ENCODE measurements around the gene MSS51.

The MSS51 gene

GRCh38 chr10:73433538-73433867 is at the start of gene MSS51:
Gene MSS51 (minus strand): TSS chr10:73433561. CDS start chr10:73428284, 5,277 bp downstream.
- no peak for DNase-seq (ENCODE audit: low spot score)

- no peak for DNase-seq (ENCODE audit: low spot score)
These were observed 46.8 kb upstream of the MSS51 start for GRCh38 chr10:73480158-73480557.

- no peak for DNase-seq (ENCODE audit: low spot score)
These were observed 45.3 kb upstream of the MSS51 start for GRCh38 chr10:73478636-73479035.

GRCh38 chr10:73471226-73471625 is 37.9 kb upstream of the MSS51 start:
- DNase-seq (ENCODE audit: low spot score), result no peak

GRCh38 chr10:73469579-73469978 is 36.2 kb upstream of the MSS51 start:
- no peak for DNase-seq (ENCODE audit: low spot score)

DNA sequence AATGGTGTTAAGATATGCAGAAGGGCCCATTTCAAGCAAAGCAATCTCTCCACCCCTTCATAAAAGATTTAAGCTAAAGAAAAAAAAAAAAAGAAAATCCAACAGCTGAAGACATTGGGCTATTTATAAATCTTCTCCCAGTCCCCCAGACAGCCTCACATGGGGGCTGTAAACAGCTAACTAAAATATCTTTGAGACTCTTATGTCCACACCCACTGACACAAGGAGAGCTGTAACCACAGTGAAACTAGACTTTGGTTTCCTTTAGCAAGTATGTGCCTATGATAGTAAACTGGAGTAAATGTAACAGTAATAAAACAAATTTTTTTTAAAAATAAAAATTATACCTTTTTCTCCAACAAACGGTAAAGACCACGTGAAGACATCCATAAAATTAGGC is 33.8 kb upstream of the MSS51 start:
- no peak for DNase-seq (ENCODE audit: low spot score)

- DNase-seq (ENCODE audit: low spot score), result no peak
These were observed 32.8 kb upstream of the MSS51 start for GRCh38 chr10:73465978-73466726.

DNA sequence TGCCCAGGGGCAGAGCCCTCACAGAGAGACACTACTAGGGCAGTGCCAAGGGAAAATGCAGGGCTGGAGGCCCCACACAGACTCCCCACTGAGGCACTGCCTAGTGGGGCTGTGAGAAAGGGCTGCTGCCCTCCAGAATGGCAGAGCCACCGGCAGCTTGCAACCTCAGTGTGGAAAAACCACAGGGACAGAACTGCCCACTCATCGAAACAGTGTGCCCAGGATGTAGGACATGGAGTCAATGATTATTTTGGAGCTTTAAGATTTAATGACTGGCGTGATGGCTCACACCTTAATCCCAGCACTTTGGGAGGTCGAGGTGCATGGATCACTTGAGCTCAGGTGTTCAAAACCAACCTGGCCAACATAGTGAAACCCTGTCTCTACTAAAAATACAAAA is 27.5 kb upstream of the MSS51 start:
- DNase-seq (ENCODE audit: low spot score), result no peak

DNA sequence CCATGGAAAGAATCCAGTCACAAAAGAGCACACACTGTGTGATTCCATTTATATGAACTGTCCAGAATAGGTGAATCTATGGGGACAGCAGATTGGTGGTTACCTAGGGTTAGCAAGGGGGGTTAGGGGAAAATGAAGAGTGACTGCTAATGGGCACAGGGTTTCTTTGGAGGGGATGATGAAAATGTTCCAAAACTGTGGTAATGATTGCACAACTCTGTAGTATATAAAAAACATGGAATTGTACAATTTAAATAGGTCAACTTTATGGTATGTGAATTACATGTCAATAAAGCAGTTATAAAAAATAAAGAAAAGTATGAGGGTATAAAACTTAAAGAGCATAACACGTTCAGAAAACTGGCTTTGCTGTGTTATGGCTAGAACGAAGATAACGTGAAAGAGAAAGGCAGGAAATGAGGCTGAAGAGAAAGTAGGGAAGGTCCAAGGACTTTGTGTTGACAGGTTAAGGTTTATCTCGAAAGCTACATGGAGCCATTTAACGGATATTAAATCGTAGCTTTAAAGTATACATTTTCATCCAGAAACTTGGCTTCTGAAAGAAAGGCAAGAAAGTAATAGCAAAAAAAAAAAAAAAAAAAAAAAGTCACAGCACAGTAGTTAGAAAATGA is 26.4 kb upstream of the MSS51 start:
- DNase-seq (ENCODE audit: low spot score), result no peak

GRCh38 chr10:73456187-73456890 is 23.0 kb upstream of the MSS51 start:
- DNase-seq (ENCODE audit: low spot score), result peak; percentile 85

DNA sequence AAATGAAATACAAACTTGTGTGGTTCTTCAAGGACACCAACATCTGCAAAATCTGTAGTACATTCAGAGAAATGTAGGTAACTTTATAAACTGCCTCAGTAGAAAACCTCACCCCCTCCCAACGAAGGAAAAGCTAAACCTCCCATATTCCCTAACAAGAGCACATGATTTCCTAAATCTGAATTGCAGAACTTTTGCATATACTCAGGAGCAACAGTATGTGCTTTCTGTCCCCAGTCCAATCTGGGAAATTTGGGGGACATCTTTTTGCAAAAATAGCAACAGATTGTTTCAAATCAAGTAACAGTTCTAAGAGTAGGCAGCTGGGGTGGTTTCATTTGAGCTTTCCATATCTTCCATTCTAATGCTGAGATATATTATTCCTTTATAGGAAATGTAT is 15.8 kb upstream of the MSS51 start:
- DNase-seq (ENCODE audit: low spot score), result no peak

DNA sequence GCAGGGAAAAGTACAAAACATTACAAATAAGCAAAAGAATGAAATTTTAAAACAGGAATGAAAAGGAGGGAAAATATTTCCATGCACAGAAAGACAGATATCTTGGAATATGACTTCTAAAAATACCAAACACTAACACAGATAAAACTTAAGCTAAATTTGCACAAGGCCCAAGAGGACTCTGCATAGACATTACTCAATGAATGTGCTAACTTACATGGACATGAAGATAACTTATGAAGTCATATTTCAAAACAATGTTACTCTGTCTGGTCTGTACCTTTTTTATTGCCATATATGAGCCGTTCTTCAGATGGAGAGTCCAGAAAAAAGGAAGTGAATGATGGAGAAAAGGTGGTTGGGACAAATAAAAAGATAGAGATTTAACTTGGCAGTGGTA is 15.0 kb upstream of the MSS51 start:
- no peak for DNase-seq (ENCODE audit: low spot score)

GRCh38 chr10:73446926-73447325 is 13.6 kb upstream of the MSS51 start:
- no peak for DNase-seq (ENCODE audit: low spot score)

GRCh38 chr10:73444457-73444856 is 11.1 kb upstream of the MSS51 start:
- DNase-seq (ENCODE audit: low spot score), result no peak

GRCh38 chr10:73439605-73440312 is 6.4 kb upstream of the MSS51 start:
- DNase-seq (ENCODE audit: low spot score), result no peak

- no peak for DNase-seq (ENCODE audit: low spot score)
These were observed 5.7 kb upstream of the MSS51 start for GRCh38 chr10:73439055-73439454.

DNA sequence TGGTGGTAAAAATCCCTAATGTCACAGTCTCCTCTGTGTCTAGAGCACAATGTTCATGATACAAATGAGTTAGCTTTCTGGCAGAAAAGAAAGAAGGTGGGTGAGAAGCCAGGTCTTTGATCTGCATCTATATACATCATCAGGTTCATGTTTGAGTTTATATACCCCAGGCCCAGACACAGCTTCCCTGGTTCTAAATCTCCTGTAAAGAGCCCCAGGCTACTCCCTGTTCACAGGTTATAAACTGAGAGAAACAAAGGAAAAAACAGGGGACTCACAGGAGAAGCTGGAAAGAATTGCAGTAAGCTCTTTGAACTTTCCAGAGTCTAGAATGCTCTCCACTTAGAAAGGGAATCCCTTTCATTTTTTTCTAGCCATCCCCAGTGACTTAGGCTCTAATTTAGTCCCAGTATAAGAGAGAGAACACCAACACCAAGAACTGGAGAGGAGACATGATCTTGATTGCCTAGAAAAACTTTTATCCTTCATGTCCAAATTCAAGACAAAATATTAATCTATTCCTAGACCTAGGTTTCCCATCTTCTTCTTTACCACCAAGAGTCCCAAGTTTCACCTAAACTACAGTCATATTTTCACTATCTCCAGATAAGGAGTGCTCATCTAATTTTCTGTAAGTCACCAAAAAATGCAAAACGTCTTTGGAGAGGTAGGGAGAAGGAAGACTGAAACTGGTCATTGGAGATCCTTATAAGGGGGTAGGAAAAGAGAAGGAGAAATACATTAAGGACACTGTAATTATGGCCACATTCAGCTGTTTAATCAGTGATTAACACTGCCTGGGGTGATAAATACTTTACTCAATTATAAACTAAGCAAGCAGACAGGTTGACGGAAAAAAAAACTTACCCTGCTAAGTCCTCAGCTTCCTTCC is 469 bp downstream of the MSS51 start:
- DNase-seq (ENCODE audit: low spot score), result no peak

- no peak for DNase-seq (ENCODE audit: low spot score)
These were observed 7.0 kb downstream of the MSS51 start for GRCh38 chr10:73426318-73426717.

GRCh38 chr10:73424478-73424877 is 8.9 kb downstream of the MSS51 start:
- DNase-seq (ENCODE audit: low spot score), result no peak

DNA sequence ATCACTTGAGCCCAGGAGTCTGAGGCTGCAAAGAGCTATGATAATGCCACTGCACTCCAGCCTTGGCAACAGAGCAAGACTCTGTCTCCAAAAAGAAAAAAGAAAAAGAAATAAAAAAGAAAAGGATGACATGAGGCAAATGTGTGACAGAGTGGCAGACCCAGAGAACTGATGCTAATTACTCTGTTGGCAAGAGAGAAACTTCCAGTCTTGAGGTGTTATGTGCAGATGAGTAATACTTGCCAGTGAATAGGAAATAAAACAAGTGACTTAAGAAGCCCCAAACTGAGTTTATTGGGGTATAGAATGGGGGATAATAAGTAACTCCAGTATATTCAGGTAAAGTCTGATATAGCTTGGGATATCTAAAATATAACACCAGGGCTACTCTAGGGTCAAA is 10.1 kb downstream of the MSS51 start:
- DNase-seq (ENCODE audit: low spot score), result no peak

GRCh38 chr10:73416571-73416970 is 16.8 kb downstream of the MSS51 start:
- no peak for DNase-seq (ENCODE audit: low spot score)

All from hematopoietic multipotent progenitor cell treated with erythropoietin and hydrocortisone succinate and interleukin-3 and kit ligand, for 17 days (in vitro differentiated cells).